Vagina (tissue), 2 donors: Measurements from ENCODE around the gene KRTAP5-9.
"Not testable (repeated sequence)": the region's sequence is repeated elsewhere in the genome, so short reads cannot be mapped to it uniquely, and the experiment has no call there.

Experiments
- POLR2A ChIP-seq, 2 donors: fragments of 450-650 bp; IDR thresholded peaks; one replicate each; pipeline ENCODE4 v1.6.1; 2017; ENCODE audit warnings: antibody characterized with exemption in 2 of 2, mild to moderate bottlenecking in 2 of 2, moderate library complexity in 2 of 2
- TF ChIP-seq, protein P1 (sequence below), 3 experiments: fragments of 450-650 bp in 2 of 3; fragments of 200-600 bp in 1 of 3; sonication (generic) in 1 of 3; IDR thresholded peaks; one replicate each; pipeline ENCODE4 v1.5.1; 2017 to 2019; ENCODE audit warnings: antibody characterized with exemption in 3 of 3, mild to moderate bottlenecking in 2 of 3, moderate library complexity in 2 of 3

DNA sequence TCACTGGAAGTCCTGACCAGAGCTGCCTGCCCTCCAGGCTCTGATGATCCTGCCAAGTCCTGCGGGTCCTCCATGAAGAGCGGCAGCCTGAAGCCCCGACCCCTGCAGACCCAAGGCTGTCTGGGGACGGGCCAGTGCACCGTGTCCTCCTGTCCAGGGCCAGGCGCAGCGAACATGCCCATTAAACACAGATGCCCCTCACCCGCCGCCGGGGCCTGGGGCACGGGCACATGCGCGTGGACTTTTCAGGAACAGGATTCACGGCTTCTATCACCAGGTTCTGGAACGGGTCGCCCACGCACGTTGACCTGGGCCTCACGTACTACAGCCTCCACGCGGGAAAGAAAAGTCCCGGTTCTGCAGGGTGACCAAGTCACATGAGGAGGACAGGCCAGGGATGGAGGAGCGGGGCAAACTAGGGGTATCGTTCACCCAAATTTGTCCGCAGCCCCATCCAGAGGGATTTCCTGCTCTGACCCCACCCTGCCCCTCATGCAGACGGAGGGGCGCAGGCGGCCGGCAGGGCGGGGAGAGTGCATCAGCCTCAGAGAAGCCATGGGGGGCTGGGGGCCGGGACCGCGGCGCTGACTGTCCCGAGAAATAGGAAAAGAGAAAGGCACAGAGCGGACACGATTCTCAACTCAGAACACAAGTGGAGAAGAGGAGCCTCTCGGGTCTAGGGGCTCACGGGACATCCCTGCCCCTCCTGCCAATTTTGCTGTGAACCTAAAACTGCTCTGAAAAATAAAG is 23.1 kb downstream of the KRTAP5-9 start:
- TF ChIP-seq, protein P1, sequence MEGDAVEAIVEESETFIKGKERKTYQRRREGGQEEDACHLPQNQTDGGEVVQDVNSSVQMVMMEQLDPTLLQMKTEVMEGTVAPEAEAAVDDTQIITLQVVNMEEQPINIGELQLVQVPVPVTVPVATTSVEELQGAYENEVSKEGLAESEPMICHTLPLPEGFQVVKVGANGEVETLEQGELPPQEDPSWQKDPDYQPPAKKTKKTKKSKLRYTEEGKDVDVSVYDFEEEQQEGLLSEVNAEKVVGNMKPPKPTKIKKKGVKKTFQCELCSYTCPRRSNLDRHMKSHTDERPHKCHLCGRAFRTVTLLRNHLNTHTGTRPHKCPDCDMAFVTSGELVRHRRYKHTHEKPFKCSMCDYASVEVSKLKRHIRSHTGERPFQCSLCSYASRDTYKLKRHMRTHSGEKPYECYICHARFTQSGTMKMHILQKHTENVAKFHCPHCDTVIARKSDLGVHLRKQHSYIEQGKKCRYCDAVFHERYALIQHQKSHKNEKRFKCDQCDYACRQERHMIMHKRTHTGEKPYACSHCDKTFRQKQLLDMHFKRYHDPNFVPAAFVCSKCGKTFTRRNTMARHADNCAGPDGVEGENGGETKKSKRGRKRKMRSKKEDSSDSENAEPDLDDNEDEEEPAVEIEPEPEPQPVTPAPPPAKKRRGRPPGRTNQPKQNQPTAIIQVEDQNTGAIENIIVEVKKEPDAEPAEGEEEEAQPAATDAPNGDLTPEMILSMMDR (IDR thresholded peaks at IDR 0.05) = not testable (repeated sequence)
- TF ChIP-seq POLR2A (IDR thresholded peaks at IDR 0.05) = not testable (repeated sequence)
